ENCODE data around the gene PAQR7.

PAQR7 gene, protein sequence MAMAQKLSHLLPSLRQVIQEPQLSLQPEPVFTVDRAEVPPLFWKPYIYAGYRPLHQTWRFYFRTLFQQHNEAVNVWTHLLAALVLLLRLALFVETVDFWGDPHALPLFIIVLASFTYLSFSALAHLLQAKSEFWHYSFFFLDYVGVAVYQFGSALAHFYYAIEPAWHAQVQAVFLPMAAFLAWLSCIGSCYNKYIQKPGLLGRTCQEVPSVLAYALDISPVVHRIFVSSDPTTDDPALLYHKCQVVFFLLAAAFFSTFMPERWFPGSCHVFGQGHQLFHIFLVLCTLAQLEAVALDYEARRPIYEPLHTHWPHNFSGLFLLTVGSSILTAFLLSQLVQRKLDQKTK

DNA sequence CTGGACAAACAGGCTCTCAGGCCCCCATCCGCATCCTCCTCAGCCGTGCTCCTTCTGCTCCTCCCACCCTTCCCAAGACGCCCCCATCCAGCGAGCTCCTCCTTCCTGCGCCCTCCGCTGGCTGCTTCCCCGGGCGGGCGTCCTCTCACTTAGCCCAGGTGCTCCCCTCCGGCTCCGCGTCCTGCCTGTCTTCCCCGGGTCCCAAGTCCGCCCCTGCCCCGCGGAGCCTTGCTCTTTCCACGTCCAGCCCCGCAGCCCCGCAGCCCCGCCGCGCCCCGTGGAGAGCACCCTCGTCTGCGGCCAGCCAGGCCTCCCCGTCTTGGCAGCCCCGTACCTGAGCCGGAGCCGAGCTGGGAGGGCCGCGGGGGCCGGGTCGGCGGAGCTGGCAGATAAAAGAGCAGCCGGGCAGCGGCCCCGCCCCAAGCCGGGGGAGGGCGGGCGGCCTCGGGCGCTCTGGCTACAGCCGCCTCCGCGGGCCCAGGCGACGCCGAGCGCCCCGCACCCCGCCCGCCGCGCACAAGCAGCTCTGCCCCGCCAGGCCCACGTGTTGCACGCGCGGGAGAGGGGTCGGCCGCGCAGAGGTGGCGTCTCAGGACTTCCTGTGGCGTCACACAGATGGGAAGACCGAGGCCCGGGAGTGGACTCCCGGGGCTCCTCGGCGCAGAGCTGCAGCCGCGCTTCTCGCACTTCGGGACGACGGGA is at the start of gene PAQR7:
PAQR7 (minus strand) TSS at position 555 of the 702 bp plus-strand sequence. CDS start 11,869 bp downstream, outside the sequence.
- peak; percentile 87 for DNase-seq

DNA sequence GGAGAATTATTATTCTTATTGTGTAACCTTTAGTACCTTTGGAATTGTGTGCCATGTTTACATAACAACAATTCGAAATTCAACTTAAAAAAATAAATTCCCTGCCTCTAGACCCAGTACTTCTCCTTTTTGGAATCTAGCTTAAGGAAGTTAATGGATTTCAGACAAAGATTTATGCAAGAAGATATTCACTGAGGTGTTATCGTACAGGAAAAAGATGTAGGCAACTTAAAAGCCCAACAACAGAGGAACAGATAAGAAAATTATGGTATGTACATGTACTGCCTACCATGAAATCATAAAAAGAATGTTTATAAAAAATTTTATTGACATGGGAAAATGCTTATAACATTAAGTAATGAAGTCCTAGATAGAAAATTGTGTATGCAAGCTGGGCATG is 48.9 kb upstream of the PAQR7 start:
- DNase-seq: no peak

DNA sequence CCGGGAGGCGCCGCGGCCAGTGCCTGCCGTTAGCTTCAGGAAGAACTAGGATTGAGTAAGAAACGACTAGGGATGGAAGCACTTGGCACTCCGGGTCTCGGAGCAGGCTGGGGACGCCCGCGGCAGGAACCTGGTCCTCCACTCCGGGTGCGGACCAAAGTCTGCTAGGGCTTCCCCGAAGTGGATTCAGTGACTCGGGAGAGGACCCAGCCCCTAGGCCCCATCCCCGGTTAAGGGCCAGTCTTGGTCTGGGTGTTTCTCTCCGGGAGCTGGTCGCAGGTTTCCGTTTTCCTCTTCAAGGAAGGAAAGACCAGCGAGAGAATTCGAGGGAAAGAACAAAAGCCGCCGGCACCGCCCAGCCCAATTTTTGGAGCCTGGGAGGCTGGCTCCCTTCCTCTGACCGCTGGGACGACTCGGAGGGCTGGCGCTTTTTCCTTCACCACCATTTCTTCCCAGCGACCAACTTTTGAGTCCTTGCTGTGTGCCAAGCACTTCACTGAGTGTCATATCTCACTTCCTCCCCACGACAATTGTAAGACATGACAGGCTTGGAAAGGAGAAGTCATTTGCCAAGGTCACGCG is 47.6 kb upstream of the PAQR7 start:
- peak; percentile 81 for DNase-seq

DNA sequence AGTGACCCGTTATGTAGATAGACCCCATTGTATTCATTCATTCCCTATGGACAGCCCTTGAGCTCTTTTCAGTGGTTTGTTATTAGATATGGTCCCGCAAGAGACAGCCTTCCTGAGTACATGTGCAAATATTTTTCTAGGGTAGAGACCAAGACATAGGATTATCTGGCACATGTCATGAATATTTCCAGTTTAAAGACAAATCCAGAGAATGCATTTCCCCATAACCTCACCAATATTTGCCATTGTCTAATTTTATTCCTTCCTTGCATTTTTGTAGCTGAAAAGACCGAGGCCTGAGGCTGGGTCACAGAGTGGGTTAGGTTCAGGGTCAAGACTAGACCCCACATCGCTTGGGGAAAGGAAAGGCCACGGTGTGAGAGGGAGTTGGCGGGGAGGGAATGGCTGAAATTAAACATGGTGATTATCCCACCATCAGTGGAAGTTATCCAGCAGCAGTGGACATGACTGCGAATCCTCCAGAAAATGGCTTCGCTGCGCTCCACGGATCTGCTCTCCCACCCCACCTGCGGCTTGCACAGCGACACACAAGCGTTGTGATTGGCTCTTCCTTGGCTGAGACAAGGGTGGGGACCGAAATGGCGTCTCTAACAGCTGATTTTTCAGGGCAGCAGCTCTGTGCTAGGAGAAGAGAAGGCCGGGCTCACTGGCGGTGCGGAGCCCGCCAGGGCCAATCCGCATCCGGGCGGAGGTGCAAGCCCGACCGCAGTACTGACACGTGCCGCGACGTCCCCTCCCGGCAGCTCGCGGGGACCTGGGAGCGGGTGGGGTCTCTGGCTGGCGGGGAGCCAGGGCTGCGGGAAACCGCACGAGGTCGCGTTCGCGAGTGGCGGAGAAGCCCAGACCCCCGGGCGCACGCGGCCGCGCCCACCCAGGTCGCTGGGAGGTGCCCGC is 46.8 kb upstream of the PAQR7 start:
- DNase-seq: no peak

DNA sequence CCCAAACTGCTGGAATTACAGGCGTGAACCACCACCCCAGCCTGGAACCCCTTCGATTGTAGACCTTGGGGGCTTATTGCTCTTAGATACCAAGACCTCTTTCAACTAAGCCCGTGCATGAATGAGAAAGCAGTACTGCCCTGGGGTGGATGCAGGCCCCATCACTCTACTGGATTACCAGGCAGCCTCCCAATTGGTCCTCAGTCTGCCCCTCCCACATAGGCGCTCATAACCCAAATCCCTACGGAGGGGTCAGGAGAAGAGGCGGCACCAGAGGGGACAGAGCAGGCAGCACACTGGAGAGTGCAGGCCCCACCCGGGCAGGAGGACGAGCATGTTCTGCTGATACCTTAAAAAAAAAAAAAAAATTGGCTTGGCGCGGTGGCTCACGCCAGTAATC is 43.1 kb upstream of the PAQR7 start:
- DNase-seq: no peak

DNA sequence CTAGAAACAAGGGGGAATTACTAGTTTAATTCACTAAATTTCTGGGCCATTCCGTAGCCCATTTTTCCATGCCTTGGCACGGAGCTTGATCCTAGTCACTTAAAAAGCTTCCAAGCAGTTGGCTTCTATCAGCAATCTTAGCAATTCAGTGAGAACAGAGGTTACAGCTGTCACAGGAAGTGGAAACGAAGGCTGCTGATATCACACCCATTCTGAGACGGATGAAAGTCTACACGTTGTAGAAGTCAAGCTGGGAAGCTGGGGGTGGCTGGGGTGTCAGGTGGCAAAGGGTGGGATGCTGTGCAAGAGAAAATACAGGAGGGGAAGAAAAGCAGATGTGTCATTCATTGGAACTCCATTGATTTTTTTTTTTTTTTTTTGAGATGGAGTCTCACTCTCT is 42.5 kb upstream of the PAQR7 start:
- DNase-seq: no peak

DNA sequence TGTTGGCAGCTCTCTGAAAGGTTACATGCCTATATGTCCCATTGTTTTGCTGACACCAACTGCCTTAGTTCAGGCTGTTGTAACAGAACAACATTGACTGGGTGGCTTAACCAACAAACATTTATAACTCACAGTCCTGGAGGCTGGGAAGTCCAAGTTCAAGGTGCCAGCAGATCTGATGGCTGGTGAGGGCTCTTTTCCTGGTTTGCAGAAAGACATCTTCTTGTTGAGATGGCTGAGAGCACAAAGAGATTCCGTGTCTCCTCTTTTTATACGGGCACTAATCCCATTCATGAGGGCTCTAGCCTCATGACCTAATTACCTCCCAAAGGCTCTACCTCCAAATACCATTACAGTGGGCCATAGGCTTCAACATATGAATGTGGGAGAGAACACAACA is 41.0 kb upstream of the PAQR7 start:
- no peak for DNase-seq

DNA sequence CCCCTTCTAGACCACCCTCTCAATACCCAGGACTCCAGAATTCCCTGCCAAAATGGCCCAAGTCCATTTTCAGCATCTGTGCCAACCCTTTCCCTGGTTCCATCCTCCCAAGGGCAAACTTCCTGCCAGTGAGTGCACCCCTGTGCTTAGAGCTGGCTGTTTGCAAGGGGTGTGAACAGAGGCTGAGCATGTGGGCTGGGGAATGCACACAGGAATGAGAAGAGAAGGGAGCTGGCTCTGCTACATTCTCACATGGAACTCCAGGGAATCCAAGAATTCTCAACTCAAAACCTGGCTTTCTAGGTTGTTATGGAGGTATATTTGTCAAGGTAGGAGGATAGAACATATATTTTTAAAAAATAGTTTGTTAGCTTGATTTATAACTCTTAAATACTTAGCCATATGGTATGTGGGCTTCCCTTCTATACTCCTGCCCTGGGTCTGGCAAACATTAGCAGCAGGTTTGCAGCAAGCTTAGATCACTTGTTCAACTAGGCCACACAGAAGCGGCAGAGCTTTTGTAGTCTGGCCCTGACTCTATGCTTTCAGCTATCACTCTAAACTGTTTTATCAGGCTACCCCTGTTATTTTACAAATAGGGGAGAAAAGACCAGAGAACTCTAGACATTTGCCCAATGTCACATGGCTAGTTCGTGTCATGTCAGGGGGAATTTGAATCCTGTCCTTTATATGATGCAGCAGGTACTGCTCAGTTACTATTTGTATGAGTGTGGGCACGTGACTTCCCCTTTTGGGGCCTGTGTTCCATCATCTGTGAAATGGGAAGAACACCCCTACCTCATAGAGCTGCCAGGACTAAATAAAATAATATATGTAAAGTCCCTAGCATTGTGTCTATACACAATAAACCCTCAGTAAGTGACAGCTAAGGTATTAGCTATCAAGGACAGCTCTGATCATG is 38.8 kb upstream of the PAQR7 start:
- DNase-seq: no peak

DNA sequence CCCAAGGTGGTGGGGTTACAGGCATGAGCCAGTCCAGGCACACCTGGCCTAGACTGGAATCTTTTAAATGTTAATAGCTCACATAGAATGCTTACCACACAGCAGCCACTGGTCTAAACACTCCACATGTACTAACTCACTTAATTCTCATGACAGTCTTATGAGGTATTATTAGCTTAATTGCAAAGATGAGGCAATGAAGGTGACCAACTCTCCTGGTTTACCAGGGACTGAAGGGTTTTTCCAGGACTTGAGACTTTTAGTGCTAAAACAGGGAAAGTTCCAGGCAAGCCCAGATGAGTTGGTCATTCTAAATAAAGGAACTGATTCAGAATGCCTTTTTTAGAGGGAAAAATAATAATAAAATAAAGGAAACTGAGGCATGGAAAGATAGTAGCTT is 37.7 kb upstream of the PAQR7 start:
- DNase-seq: no peak

DNA sequence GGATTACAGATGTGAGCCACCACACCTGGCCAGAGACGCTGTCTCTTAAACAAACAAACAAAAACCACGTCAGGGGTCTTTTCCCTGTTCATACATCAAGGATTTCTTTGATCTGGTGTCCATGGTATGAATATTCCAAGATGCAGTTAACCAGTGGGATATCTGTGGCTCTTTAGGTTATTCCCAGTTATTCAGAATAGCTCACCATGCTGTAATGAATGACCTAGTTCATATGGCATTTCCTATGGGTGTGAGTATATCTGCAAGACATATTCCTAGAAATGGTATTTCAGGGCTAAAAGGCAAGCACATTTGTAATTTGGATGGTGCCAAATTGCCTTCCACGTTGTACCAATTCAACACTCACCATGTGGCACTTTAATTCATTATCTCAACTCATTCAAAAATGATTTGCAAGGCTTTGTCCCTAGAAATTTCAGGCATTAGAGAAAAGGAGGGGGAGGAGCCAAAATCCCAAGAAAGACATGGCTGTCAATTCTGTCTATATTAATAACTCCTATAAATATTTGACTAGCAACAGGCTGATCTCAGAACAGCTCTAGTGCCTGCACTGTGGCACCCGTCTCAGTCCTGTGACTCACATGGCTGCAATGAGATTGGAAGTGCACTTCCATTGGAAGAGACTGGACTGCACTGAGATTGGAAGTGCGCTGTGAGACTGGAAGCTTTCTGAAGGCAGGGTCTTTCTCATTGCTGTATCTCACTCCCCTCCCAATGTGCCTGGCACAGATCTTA is 36.7 kb upstream of the PAQR7 start:
- DNase-seq: no peak

DNA sequence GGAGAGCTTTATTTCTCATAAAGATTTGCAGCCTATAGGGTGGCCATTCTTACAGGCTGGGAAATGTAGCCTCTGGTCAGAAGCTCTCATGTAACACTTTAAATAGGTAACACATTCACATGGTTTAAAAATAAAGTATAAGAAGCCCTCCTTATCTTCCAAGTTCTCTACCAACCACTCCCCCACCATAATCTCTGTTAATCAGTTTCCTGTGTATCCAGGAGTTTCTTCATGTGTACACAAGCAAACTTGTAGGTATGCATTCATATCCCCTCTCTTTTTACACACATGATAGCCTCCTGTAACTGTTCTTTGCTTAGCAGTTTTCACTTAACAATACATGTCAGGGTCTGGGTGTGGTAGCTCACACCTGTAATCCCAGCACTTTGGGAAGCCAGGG is 35.7 kb upstream of the PAQR7 start:
- DNase-seq: no peak

DNA sequence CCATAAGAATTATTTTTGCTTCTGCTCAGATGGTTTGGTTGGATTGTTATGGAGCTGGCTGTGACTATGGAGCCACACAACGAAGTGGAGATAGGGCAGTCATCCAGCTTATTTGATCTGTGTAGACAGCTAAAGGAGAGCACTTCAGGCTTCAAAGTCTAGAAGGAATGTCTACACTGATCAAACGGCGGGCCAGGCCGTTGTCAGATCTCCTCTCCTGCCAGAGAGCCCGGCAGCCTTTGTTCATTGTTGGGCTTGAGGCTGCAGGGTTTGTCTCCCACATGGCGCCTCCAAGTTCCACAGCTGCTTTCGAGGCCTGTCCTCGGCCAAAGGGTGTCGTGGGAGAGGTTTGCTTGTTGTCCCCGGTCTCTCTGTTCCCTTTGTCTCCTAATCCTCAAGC is 33.5 kb upstream of the PAQR7 start:
- DNase-seq: no peak

DNA sequence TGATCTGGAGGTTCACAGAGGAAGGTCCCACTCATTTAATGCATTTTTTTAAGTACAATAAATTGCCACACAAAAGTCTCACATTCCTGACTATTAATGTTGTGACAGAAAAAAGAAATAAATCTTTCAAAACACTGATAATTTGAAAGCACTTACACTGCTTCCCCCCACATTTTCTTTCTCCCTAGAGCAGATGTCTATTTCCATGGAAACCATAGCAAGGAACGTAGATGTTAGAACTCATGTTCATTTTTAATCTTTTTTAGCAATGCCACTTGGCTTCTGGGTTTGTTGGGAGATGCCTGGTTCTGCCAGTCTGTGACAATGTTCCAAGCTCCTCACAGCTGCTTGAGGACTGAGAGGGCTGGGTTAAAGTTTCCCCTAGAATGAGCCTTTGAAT is 32.7 kb upstream of the PAQR7 start:
- no peak for DNase-seq

DNA sequence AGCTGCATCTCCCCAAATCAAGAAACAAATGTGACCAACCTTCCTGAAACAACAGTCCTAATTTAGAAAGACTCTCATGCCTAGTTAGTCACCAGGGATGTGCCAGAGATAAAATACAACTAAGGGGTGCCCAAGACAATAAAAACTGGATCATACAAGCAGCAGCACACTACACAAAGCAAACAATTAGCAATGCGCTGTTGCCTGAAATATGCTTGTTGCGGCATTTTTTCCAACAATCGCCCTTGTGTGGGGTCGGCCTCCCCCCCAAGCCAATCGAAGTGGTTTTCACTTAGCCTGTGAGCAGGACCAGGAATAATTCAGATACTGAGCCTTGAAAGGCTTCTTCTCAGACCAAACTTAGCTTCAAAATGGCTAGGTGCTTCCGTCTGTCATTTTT is 32.1 kb upstream of the PAQR7 start:
- DNase-seq: no peak

DNA sequence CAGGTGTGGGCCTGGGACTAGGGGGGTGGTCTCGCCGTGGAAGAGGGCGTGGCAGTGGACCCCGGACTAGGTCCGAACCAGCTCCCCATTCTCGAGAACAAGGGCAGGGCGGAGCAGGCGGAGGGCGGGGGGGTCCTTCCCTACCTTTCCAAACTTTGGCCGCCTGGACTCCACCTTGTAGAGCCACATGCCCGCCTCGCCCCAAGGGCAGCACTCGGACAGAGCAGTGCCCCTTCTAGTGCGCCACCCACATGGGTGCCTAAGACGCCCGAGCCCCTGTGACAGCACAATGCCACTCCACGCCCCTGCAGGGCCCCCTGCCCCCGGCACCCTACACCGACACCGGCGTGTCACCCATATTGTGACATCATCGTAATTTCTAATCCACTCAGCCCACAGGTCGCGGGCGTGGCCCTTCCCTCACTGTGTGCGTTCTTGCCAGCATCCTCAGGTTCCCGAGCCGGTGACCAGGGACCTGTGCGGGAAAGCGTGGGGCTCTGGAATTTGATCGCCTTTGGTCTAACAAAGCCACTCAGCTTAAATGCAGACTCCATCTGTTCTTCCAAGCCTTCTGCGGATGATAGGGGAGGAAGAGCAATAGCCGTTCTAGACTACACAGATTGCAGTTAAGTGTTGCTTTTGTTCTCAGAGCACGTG is 31.3 kb upstream of the PAQR7 start:
- no peak for DNase-seq

DNA sequence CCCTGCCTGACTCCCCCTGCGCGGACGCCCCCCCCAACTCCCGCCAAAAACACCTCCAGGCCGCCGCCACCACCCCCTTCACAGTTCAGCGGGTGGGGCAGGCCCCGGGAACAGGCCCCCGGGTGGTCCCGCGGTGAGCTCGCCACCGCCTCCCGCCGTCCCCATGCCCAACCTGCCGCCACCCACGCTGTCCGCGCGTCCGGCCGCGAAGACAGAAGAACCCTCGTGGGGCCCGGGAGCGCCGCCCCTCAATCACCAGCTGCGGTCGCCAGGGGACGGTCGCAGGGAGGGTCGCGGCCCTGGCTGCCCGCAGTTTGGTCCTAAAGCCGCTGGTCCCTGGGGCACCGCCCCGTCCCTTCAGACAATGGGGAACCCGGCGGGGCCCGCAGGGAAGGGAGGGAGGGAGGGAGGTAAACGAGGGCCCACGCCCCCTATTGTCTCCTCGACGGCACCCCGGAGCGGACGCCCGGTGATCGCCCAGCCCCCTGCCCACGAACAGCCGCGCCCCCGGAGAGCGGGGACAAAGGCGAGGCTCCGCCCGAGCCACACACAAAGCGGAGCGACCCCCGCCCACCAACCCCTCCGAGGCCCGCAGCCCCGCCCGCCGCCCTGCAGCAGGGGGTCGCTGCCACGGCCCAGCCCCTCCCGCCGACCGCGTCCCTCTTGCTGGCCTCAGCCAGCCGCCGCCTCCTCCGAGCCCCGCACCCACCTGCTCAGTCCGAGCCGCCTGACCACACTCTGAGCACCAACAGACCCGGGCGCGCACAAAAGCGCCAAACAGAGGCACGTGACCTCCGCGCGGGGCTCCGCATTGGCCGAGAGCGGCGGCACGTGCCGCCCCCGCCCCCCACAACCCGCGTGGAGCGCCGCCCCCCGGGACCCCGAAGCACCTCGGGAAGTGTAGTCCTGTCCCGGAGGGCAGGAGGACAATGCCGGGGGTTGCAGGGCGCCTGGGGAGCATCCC is 30.5 kb upstream of the PAQR7 start, which contains the start of gene STMN1:
STMN1 (minus strand) TSS at position 740 of the 964 bp plus-strand sequence. CDS start 1,743 bp downstream, outside the sequence.
- peak; percentile 94 for DNase-seq

DNA sequence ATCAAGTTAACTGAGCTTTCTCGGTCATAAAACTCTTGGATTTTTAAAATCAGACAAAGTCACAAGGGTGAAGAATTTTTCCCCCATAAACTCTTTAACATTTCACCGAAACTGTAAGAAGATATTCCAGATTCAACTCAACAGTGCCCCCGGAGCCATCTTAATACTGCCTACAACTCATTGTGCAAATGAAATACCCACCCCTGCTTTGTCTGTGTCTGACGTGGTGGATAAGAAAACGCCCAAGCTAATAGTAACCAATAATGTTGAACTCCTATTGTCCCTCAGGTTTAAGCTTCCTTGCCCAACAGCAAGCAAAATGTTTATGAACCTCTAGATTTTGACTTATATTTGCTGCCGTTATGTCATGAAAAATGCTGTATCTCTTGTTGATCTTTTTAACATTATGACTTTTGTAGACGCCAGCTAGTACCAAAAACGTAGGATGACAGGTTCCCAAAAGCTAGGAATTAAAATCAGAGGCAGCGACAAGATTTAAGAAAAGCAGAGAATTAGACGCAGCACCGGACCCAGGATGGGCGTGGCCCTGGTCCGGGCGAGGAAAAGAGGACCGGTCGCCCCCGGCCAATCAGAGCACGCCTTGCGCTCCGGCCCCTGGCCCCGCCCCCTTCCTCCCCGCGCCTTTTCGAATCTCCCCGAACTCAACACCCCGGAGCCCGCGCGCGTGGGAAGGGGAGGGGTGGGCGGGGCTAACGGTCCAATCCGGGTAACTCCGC is 29.6 kb upstream of the PAQR7 start:
- DNase-seq: peak; percentile 98

DNA sequence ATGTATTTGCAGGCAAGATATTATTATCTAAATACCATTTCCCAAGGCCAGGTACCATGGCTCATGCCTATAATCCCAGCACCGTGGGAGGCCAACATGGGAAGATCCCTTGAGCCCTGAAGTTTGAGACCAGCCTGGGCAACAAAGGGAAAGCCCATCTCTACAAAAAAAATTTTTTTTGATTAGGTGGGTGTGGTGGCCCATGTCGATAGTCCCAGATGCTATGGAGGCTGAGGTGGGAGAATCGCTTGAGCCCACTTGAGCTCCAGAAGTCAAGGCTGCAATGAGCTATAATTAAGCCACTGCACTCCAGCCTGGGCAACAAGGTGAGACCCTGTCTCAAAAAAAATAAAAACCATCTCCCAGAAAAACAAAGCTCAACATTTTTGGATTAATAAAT is 28.5 kb upstream of the PAQR7 start:
- no peak for DNase-seq

DNA sequence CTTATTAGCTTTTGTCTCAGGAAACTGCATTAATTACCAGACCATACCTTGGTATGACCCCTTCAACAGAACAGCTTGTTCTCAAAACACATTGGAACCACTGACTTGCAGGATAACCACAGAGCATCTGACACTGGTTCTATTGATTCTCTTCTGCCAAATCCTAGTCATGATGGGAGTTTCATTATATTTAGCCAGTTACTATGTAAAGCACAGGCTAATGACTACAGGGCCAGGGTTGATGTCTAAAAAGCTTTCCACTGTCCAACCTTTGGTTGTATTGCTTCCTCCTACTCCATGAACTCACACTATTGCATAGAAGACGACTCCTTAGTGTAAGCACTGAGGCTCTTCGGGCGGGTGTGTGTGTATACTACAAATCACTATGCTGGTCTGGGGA is 27.0 kb upstream of the PAQR7 start:
- no peak for DNase-seq

All from activated CD8-positive, alpha-beta memory T cell treated with anti-CD3 and anti-CD28 coated beads for 24 hours (primary cell).